H7 (cell line): ENCODE measurements around the gene GALR2. TPM values are rescaled to one million over a fixed set of nuclear protein-coding genes. Genes with fewer than 3 reads are reported as not detected.
"Not testable (repeated sequence)": the region's sequence is repeated elsewhere in the genome, so short reads cannot be mapped to it uniquely, and the experiment has no call there.

Experiments
- DNase-seq: peaks from one replicate; pipeline ENCODE4 v3.0.0; 2012
- H3K27me3 ChIP-seq: 2 replicates; pipeline ENCODE4 v1.6.0; 2011; ENCODE audit warnings: mild to moderate bottlenecking, low read length; ENCODE audit not compliant: control insufficient read depth, insufficient read depth
- H3K36me3 ChIP-seq: replicated peaks from 2 replicates; pipeline ENCODE4 v1.5.1; 2011; ENCODE audit warnings: low read length; ENCODE audit not compliant: control insufficient read depth, insufficient read depth
- H3K4me3 ChIP-seq: 2 replicates; pipeline ENCODE4 v1.5.1; 2011; ENCODE audit warnings: low read depth, mild to moderate bottlenecking, control low read depth, low read length, moderate library complexity; ENCODE audit not compliant: insufficient read depth
- total RNA-seq: library from RNA; depleted of rRNA; stranded (reverse); fragments of >200 nt; shearing (Covaris generic); gene quantifications from 2 replicates; pipeline ENCODE4 v1.2.3, GENCODE V29; 2014

Gene GALR2
- total RNA-seq, 1 experiment from 2014 or later, result 2.0 TPM

DNA sequence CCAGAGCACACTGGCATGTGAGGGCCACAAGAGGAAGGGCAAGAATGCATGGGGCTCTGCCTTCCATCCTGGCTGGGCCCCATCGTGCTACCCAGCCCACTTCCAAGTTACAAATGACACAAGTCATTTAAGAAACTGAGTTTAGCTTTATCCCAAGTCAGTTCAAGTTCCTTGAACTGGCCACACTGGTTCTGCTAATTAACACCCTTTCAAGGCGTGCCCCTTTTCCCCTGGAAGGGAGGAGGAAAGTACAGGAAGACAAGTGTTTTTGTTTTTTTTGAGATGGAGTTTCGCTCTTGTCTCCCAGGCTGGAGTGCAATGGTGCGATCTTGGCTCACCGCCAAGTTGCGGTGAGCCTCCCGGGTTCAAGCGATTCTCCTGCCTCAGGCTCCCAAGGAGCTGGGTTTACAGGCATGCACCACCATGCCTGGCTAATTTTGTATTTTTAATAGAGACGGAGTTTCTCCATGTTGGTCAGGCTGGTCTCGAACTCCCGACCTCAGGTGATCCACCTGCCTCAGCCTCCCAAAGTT, 30.0 kb upstream of the GALR2 start:
- not testable (repeated sequence) for H3K27me3 ChIP-seq, DNase-seq, H3K4me3 ChIP-seq
- peaks cover 50% of the 10 kb centered on the region for H3K36me3 ChIP-seq

GRCh38 chr17:76046064-76046463, 28.5 kb upstream of the GALR2 start:
- no peak for DNase-seq
- H3K36me3 ChIP-seq, result peaks cover 38% of the 10 kb centered on the region
- H3K4me3 ChIP-seq, result no peak overlapping the region
- H3K27me3 ChIP-seq, result no peaks in the 10 kb centered on the region

DNA sequence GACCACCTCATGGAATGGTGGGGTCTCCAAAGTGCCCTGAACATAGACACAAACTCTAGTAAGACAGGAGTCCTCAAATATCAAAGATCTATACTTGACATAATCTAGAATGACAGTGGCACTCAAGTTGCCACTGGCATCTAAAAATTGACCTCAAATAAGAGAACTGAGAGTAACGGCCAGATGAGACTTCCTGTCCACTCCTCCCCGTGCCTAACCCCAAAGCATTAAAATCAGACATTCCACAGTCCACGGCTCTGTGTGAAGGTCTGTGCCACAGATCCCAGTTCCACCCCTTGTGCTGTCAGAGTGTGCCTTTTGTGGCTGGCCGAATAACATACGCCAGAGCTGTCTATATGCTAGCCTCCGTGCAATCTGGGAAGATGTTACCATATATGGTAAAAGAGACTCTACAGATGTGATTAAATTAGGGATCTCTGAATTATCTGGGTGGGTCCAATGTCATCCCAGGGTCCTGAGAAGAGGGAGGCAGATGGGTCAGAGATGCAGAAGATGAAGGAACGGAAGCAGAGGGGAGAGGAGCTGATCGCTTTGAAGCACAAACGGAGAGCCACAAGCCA, 26.5 kb upstream of the GALR2 start:
- Histone ChIP-seq H3K4me3 (no peak overlapping the region), H3K36me3 (peaks cover 38% of the 10 kb centered on the region), H3K27me3 (no peaks in the 10 kb centered on the region)
- DNase-seq, result no peak

DNA sequence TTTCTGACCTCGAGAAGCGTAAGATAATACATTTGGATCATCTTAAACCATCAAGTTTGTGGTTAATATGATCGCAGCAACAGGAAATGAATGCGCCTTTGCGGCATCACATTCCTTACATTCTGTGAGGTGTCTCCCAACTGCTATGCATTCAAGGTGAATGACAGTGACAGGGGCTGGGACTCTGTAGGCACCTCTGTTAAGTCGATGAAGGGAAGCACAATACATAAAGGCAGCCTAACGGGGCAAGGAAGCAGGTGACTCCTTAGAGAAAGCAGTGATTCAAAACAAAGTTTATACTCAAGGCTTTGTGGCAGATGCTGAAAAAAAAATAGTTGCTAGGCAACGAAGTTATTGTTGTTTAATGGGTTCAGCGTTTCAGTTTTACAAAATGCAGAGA, 25.9 kb upstream of the GALR2 start:
- no peak for DNase-seq
- H3K4me3 ChIP-seq, result no peak overlapping the region
- peaks cover 34% of the 10 kb centered on the region for H3K36me3 ChIP-seq
- no peaks in the 10 kb centered on the region for H3K27me3 ChIP-seq

DNA sequence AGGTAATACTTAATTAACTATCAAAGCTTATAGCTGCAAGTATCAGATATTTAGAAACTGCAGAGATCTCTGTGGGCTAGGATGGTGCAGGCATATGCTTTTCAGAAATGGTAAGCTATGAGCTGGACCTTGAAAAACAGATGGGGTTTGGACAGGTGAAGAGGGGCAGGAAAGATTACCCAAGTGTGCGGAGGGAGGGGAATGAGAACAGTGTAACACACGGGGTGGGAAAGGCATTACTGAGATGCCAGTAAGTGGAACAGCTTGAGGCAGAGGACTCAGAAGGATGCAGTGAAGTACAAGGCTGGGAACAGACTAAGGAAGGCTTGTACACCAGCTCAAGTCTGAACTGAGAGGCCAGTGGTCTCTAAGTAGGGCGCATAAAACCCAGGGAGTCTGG, 25.3 kb upstream of the GALR2 start:
- Histone ChIP-seq H3K4me3 (no peak overlapping the region), H3K36me3 (peaks cover 30% of the 10 kb centered on the region), H3K27me3 (no peaks in the 10 kb centered on the region)
- no peak for DNase-seq

DNA sequence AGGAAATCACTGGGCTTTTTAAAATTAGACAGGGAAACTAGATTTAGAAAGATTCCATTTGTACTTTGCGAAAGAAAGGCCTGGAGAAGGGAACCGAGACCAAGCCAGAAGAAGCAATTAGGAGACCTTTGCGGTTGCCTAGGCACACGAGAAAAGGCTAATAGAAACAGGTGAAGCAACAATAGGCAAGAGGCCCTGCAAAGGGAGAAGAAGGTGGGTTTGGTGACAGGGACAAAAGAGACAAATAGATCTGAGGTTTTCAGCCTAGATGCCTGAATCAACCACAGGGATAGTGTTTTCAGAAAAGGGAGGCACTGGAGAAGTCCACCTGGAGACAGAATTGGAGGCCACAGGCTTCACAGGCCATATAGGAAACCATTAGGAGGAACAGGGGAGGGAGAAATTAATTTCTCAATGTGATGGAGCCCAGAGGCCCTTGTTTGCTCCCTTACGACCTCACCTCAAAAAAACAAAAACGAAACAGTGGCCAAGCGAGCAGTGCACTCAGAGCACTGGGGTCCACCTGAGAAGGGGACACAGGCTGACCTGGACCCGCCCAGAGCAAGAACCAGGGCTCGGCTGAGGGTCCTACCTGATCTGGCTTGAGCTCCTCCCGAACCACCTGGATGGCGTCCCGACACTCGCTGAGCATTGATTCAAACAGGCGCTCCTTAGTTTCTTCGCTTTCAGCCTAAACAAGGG, 24.6 kb upstream of the GALR2 start:
- Histone ChIP-seq H3K27me3 (no peaks in the 10 kb centered on the region), H3K4me3 (no peak overlapping the region), H3K36me3 (peaks cover 26% of the 10 kb centered on the region)
- DNase-seq, result no peak

- no peak overlapping the region for H3K4me3 ChIP-seq
- H3K27me3 ChIP-seq, result no peaks in the 10 kb centered on the region
- H3K36me3 ChIP-seq, result peaks cover 19% of the 10 kb centered on the region
- DNase-seq, result no peak
Observed at GRCh38 chr17:76050538-76051467, 23.8 kb upstream of the GALR2 start.

DNA sequence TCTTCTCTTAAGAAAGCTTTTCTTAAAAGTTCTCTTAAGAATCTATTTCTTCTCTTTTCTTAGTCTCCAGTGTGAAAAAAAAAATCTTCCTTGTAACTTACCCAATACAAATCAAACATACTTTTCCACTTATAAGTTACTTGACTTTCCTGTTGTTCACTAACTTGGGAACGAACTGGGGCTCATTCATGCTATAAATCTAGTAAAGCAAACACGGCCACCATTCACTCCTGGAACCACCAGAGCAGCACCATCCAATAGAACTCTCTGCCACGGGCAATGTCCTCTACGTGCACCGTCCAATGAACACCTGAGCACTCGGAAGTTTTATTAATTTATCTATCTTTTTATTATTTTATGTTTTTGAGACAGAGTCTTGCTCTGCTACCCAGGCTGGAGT, 23.0 kb upstream of the GALR2 start:
- Histone ChIP-seq H3K27me3 (no peaks in the 10 kb centered on the region), H3K36me3 (peaks cover 21% of the 10 kb centered on the region), H3K4me3 (no peak overlapping the region)
- DNase-seq, result no peak

GRCh38 chr17:76053246-76054111, 21.1 kb upstream of the GALR2 start:
- DNase-seq, result no peak
- Histone ChIP-seq H3K27me3 (no peaks in the 10 kb centered on the region), H3K36me3 (peaks cover 17% of the 10 kb centered on the region), H3K4me3 (no peak overlapping the region)

GRCh38 chr17:76054112-76054476, 20.5 kb upstream of the GALR2 start:
- DNase-seq, result no peak
- no peak overlapping the region for H3K4me3 ChIP-seq
- peaks cover 20% of the 10 kb centered on the region for H3K36me3 ChIP-seq
- no peaks in the 10 kb centered on the region for H3K27me3 ChIP-seq

GRCh38 chr17:76056882-76057281, 17.7 kb upstream of the GALR2 start:
- no peak for DNase-seq
- peaks cover 28% of the 10 kb centered on the region for H3K36me3 ChIP-seq

GRCh38 chr17:76058264-76058663, 16.3 kb upstream of the GALR2 start:
- not testable (repeated sequence) for H3K27me3 ChIP-seq, H3K4me3 ChIP-seq, DNase-seq
- peaks cover 29% of the 10 kb centered on the region for H3K36me3 ChIP-seq

More at GRCh38 chr17:76056882-76057281, 17.7 kb upstream of the GALR2 start:
- no peaks in the 10 kb centered on the region for H3K27me3 ChIP-seq
- H3K4me3 ChIP-seq, result no peak overlapping the region

GRCh38 chr17:76063875-76064546, 10.6 kb upstream of the GALR2 start:
- Histone ChIP-seq H3K27me3 (no peaks in the 10 kb centered on the region), H3K4me3 (no peak overlapping the region), H3K36me3 (peaks cover 43% of the 10 kb centered on the region)
- no peak for DNase-seq
